Measurements from ENCODE around the gene LEPR. TPM values are rescaled to one million over a fixed set of nuclear protein-coding genes. Genes with fewer than 3 reads are reported as not detected.

Gene LEPR
- total RNA-seq, 1 donor from 2014 or later, result 8.0 TPM

GRCh38 chr1:65469126-65469888, 48.8 kb downstream of the LEPR start:
- DNase-seq (ENCODE audit: low spot score), result no peak
- intact Hi-C loops (cut with DNase I), result no loop called here

DNA sequence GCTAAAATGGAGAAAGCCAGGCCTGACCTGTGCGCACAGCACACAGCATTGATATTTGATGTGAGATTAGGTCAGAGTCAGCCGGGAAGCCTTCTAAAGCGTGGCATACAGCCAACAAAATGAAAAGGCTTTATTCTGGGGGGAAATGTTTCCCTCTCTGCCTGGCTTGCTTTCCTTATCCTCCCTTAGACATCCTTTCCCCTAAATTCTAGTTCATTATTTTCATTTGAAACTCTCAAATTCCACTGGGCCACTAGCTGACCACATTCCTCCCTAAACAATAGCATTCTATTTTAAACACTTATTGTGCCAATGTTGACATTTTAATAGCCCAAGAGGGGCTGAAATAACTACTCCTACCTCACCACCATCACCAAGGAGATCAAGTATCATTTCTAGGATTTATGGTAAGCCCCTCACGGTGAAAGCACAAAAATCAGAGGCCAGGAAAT, 49.4 kb downstream of the LEPR start:
- no peak for DNase-seq (ENCODE audit: low spot score)
- intact Hi-C loops (cut with DNase I), result no loop called here

Other genes with a start within 250 kb of the LEPR start
- 6.5 TPM for gene DNAJC6, start 111.1 kb upstream of the LEPR start, total RNA-seq
- gene LEPROT, start within 50 bp of the LEPR start, total RNA-seq, result 54.9 TPM

Data from cardiac septum (tissue), 1 donor.